Breast epithelium (tissue), 4 donors: ENCODE data around the gene CASQ2. TPM values are rescaled to one million over a fixed set of nuclear protein-coding genes. Genes with fewer than 3 reads are reported as not detected.

Source experiments
- DNase-seq, 2 donors: peaks; one replicate each; pipeline ENCODE4 v3.0.0-alpha.2; 2019; ENCODE audit warnings: low spot score in 2 of 2
- H3K27ac ChIP-seq, 2 donors: fragments of 200-600 bp; sonication (generic) in 1 of 2; one replicate each; pipeline ENCODE4 v1.5.1; 2016 to 2019; ENCODE audit warnings: mild to moderate bottlenecking in 1 of 2
- H3K27me3 ChIP-seq, 2 donors: fragments of 200-600 bp; sonication (generic) in 1 of 2; one replicate each; pipeline versions ENCODE4 v1.5.1 to v1.6.0; 2017 to 2019; ENCODE audit warnings: control low read depth in 1 of 2, mild to moderate bottlenecking in 1 of 2
- H3K36me3 ChIP-seq: fragments of 200-600 bp; one replicate; pipeline ENCODE4 v1.5.1; 2019
- H3K4me1 ChIP-seq, 2 donors: fragments of 200-600 bp; sonication (generic); one replicate each; pipeline ENCODE4 v1.5.1; 2016 to 2019; ENCODE audit warnings: control low read depth in 1 of 2
- H3K4me3 ChIP-seq, 3 donors: fragments of 200-600 bp; sonication (generic); 1 replicate in 2 of 3; 2 replicates in 1 of 3; pipeline ENCODE4 v1.5.1; 2016 to 2019; ENCODE audit warnings: mild to moderate bottlenecking in 3 of 3, moderate library complexity in 2 of 3
- H3K9me3 ChIP-seq, 2 donors: fragments of 200-600 bp; sonication (generic) in 1 of 2; one replicate each; pipeline ENCODE4 v1.5.1; 2016 to 2019; ENCODE audit warnings: control low read depth in 1 of 2
- POLR2A ChIP-seq: fragments of 450-650 bp; IDR thresholded peaks from one replicate; pipeline ENCODE4 v1.6.1; 2016; ENCODE audit warnings: antibody characterized with exemption, mild to moderate bottlenecking, moderate library complexity
- POLR2AphosphoS5 ChIP-seq, 3 donors: sonication (generic); formaldehyde crosslinking; IDR thresholded peaks; one replicate each; pipeline ENCODE4 v1.6.1; 2017; ENCODE audit warnings: antibody characterized with exemption in 3 of 3
- intact Hi-C: fragments of 100-400 bp; cut with DNase I; formaldehyde crosslinking; loops from one replicate; pipeline ENCODE4 v1.15.1; 2023; ENCODE audit warnings: low total_unique reads
- total RNA-seq, 3 donors: library from RNA; depleted of rRNA; stranded (reverse); fragments of >200 nt; gene quantifications; one replicate each; pipeline ENCODE4 v1.1.0, GENCODE V29; 2016
- TF ChIP-seq, protein P1 (sequence below), 3 donors: fragments of 450-650 bp; IDR thresholded peaks; one replicate each; pipeline ENCODE4 v1.5.1; 2016 to 2017; ENCODE audit warnings: antibody characterized with exemption in 3 of 3, mild to moderate bottlenecking in 3 of 3, moderate library complexity in 3 of 3

Gene CASQ2
- total RNA-seq, 3 donors from 2014 or later, result 2.1 to 3.3 (median 2.6) TPM

DNA sequence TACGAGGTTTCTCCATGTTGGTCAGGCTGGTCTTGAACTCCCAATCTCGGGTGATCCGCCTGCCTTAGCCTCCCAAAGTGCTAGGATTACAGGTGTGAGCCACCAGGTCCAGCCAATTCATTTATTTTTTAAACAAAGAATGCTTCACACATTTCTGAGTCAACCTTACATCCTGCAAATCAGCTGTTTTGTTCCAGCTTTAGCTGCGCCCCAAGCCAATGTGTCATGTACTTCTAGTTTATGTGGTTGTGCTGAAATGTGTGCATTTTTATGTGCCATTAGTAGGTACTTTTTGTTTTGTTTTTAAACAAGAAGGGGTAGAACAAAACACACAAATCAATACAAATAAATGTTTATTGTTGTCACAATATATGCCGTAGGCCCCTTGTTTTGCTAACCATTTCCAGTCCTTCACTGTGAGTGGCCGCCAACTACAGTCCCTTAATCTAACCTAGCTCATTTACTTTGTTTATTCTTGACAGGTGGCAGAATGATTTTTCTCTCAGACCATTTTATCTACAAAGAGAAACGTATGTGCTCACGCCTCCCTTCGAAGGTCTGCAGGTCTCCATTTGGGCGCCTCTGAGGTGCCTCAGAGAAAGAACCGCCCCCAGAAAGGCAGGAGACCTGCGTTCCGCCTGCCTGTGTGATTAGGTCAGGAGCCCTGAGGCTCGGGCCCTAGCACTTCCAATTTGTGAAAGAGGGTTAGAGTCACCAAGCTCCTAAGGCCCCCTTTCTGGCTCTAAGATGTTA lies 2.8 kb upstream of the CASQ2 start:
- Histone ChIP-seq H3K27ac (peak overlapping the region; percentile 6 to 37), H3K4me3 (peak overlapping the region in 1 of 3 donors; percentile 17), H3K9me3 (no peaks in the 10 kb centered on the region), H3K27me3 (no peaks in the 10 kb centered on the region), H3K4me1 (no peaks in the 10 kb centered on the region), H3K36me3 (no peaks in the 10 kb centered on the region)
- no peak for DNase-seq
- intact Hi-C loops, result no loop called here
- TF ChIP-seq, protein P1, sequence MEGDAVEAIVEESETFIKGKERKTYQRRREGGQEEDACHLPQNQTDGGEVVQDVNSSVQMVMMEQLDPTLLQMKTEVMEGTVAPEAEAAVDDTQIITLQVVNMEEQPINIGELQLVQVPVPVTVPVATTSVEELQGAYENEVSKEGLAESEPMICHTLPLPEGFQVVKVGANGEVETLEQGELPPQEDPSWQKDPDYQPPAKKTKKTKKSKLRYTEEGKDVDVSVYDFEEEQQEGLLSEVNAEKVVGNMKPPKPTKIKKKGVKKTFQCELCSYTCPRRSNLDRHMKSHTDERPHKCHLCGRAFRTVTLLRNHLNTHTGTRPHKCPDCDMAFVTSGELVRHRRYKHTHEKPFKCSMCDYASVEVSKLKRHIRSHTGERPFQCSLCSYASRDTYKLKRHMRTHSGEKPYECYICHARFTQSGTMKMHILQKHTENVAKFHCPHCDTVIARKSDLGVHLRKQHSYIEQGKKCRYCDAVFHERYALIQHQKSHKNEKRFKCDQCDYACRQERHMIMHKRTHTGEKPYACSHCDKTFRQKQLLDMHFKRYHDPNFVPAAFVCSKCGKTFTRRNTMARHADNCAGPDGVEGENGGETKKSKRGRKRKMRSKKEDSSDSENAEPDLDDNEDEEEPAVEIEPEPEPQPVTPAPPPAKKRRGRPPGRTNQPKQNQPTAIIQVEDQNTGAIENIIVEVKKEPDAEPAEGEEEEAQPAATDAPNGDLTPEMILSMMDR (IDR thresholded peaks at IDR 0.05), result no peak
- no peak for TF ChIP-seq POLR2AphosphoS5 (IDR thresholded peaks at IDR 0.05)
- no peak for TF ChIP-seq POLR2A

DNA sequence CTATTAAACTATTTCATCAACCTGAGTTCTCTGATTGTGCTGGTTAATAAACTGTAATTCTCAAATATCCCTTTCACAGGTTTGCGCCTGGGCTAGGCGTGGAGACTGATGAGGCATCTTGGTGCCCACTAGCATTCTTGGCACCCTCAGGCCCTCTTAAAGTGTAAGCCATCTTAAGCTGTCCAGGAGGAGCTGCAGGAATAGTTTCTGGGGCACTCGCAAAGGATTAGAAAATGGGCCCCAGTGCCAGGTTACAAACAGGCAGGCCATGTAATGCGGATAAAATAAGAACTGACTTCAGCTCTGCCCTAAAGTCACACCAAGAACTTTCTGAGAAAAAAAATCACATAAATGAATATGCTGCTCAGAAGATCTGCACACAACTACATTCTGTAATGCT lies 1.1 kb downstream of the CASQ2 start:
- intact Hi-C loops, result no loop called here
- H3K27ac ChIP-seq, result no peak overlapping the region
- H3K36me3 ChIP-seq, result no peaks in the 10 kb centered on the region
- H3K4me1 ChIP-seq, result no peaks in the 10 kb centered on the region
- no peak for DNase-seq
- TF ChIP-seq, protein P1 (IDR thresholded peaks at IDR 0.05), result no peak
- TF ChIP-seq POLR2AphosphoS5 (IDR thresholded peaks at IDR 0.05) (no peak), POLR2A (no peak)
- no peak overlapping the region for H3K4me3 ChIP-seq
- H3K27me3 ChIP-seq, result no peaks in the 10 kb centered on the region
- H3K9me3 ChIP-seq, result no peaks in the 10 kb centered on the region

DNA sequence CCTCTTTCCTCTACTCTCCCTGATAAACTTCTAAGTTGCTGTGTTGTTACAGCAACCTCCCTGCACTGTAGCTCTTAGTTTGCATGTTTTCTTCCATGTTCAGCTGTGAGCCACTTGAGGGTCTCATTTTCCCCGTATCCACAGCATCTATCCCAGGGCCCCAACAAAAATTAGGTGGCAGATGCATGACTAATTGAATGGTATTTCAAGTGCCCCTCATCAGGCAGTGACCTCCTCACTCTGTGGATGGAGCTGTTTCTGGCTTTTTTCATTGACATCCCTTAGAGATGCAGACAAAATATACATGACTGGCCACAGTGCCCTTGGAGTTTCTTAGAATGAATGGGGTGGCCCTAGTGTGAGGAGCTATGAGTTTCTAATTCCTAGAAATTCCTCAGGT lies 3.4 kb downstream of the CASQ2 start:
- Histone ChIP-seq H3K27me3 (no peaks in the 10 kb centered on the region), H3K36me3 (no peaks in the 10 kb centered on the region), H3K4me1 (no peaks in the 10 kb centered on the region), H3K4me3 (no peak overlapping the region), H3K9me3 (no peaks in the 10 kb centered on the region), H3K27ac (no peak overlapping the region)
- intact Hi-C loops, result no loop called here
- TF ChIP-seq POLR2A, result no peak
- no peak for TF ChIP-seq POLR2AphosphoS5 (IDR thresholded peaks at IDR 0.05)
- TF ChIP-seq, protein P1 (IDR thresholded peaks at IDR 0.05), result no peak
- no peak for DNase-seq

DNA sequence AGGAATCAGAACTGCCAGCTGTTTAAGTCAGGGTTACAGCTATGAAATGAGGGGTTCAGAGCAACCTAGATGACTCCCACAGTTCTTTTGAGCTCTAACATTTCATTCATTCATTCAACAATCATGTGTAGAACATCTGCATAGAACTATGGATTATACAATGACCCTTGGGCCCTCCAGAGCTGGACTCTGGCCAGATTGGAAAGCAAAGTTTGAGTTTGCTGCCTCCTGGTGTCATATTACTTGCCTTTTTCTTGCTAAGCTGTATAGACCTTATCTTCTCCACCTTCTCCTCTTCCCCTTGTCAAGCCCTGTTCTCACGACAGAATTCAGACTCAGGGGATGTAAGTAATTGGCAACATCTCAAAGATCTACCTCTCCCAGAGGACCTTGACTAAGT lies 4.0 kb downstream of the CASQ2 start:
- no peaks in the 10 kb centered on the region for H3K27me3 ChIP-seq
- H3K4me1 ChIP-seq, result no peaks in the 10 kb centered on the region
- H3K27ac ChIP-seq, result no peak overlapping the region
- H3K36me3 ChIP-seq, result no peaks in the 10 kb centered on the region
- no peak for TF ChIP-seq POLR2AphosphoS5 (IDR thresholded peaks at IDR 0.05)
- TF ChIP-seq, protein P1 (IDR thresholded peaks at IDR 0.05), result peak in 2 of 3 donors; percentile 16 to 34
- H3K9me3 ChIP-seq, result no peaks in the 10 kb centered on the region
- intact Hi-C loops, result no loop called here
- no peak for DNase-seq
- H3K4me3 ChIP-seq, result no peak overlapping the region

DNA sequence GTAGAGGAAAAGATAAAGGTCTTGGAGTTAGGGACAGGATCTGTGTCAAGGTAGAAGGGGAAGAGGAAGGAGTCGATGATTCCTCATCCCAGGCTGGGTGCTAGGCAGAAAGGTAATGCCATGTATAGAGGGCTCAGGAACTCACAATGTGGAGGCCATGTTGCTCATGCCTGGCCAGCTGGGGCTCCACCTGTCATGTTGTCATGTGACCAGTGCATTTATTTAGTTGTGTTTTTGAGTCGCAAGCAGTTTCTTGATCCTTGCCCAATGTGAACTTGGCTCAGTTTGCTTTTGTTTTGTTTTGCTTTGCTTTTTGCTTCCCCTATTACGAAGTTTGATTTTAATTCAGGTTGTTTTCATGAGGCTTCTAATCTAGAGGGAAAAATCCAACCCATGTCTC lies 5.7 kb downstream of the CASQ2 start:
- intact Hi-C loops, result no loop called here
- DNase-seq, result no peak

More for the DNA sequence above, 5.7 kb downstream of the CASQ2 start:
- Histone ChIP-seq H3K27me3 (no peaks in the 10 kb centered on the region), H3K9me3 (no peaks in the 10 kb centered on the region), H3K36me3 (no peaks in the 10 kb centered on the region), H3K27ac (no peak overlapping the region), H3K4me3 (no peak overlapping the region), H3K4me1 (no peaks in the 10 kb centered on the region)
- TF ChIP-seq POLR2AphosphoS5 (IDR thresholded peaks at IDR 0.05), result no peak
- TF ChIP-seq POLR2A, result no peak
- TF ChIP-seq, protein P1 (IDR thresholded peaks at IDR 0.05), result no peak
